Psoas muscle (tissue), 8 donors: ENCODE measurements around the gene BPI. TPM values are rescaled to one million over a fixed set of nuclear protein-coding genes. Genes with fewer than 3 reads are reported as not detected.

Experiments
- ATAC-seq, 4 donors: fragments of 200-7000 bp; cut with Tn5 transposase; one replicate each; pipeline ENCODE4 v1.9.1; 2020; ENCODE audit warnings: moderate library complexity in 3 of 4, mild to moderate bottlenecking in 2 of 4
- DNase-seq, 2 donors: peaks; one replicate each; pipeline ENCODE4 v3.0.0-alpha.2; 2020
- H3K27ac ChIP-seq: fragments of 200-600 bp; one replicate; pipeline ENCODE4 v1.8.0; 2022
- H3K27me3 ChIP-seq, 3 donors: fragments of 200-600 bp in 1 of 3; one replicate each; pipeline versions ENCODE4 v1.6.1 to v1.8.0; 2013 to 2022; ENCODE audit warnings: low read length in 2 of 3, mild to moderate bottlenecking in 2 of 3, moderate library complexity in 1 of 3; ENCODE audit not compliant: insufficient read depth in 3 of 3
- H3K36me3 ChIP-seq, 2 donors: fragments of 200-600 bp in 1 of 2; one replicate each; pipeline versions ENCODE4 v1.6.1 to v1.8.0; 2013 to 2022; ENCODE audit warnings: low read depth in 1 of 2, mild to moderate bottlenecking in 1 of 2, moderate library complexity in 1 of 2; ENCODE audit not compliant: insufficient read depth in 1 of 2
- H3K4me1 ChIP-seq: fragments of 200-600 bp; one replicate; pipeline ENCODE4 v1.8.0; 2022
- H3K4me3 ChIP-seq: fragments of 200-600 bp; one replicate; pipeline ENCODE4 v1.8.0; 2022; ENCODE audit warnings: mild to moderate bottlenecking
- H3K9me3 ChIP-seq: fragments of 200-600 bp; one replicate; pipeline ENCODE4 v1.8.0; 2022
- CTCF ChIP-seq: fragments of 200-600 bp; IDR thresholded peaks from one replicate; pipeline ENCODE4 v1.8.0; 2022; ENCODE audit warnings: antibody characterized with exemption
- WGBS, 3 donors: extraction: QIAGEN DNeasy Blood & Tissue Kit; methylation state at CpG; one replicate each; pipeline versions ENCODE4 v1.1.6 to v1.1.7; 2013; 5-methylcytosine and 5-hydroxymethylcytosine counted together
- intact Hi-C, 2 donors: fragments of 100-400 bp; cut with DNase I; formaldehyde crosslinking; loops; one replicate each; pipeline versions ENCODE4 v1.11.0 to v1.14.2; 2022
- polyA plus RNA-seq, 3 donors: library from polyadenylated mRNA; stranded (reverse); fragments of 200-250 nt; gene quantifications; one replicate each; pipeline ENCODE4 v1.2.3, GENCODE V29; 2013
- total RNA-seq, 4 donors: library from RNA; stranded (reverse); fragmentation: NEBNext Ultra II Directional in 2 of 4; extraction: Animal tissue kit (Norgen Biotek cat#: 25700) in 2 of 4; gene quantifications; one replicate each; pipeline versions ENCODE4 v1.2.1 to v1.2.4, GENCODE V29; 2021 to 2023
- donor health status: healthy with polysubstance abuse.
- donor health status: DM: no; HTN: no; CAD: no; lungs with moderate emphysema.
- donor health status: Bipolar disorder and iron deficiency.
- donor health status: healthy.
- donor health status: DM: yes; HTN: yes; CAD: no.
- donor health status: DM: no; HTN: no; CAD: no.
- donor health status: DM: no; HTN: no; CAD: no.
- donor health status: DM: yes; HTN: yes; CAD: no.

BPI gene
- total and polyA plus RNA-seq, 7 donors: 0.06 to 0.49 (median 0.41) TPM; not detected in 4

GRCh38 chr20:38262931-38263330 is 41.0 kb upstream of the BPI start:
- WGBS, 3 donors: 80 to 83% (median 82%) methylated on average over 6 of the region's 6 CpGs
- TF ChIP-seq CTCF: no peak

GRCh38 chr20:38266426-38266825 is 37.5 kb upstream of the BPI start:
- H3K27ac ChIP-seq: no peak overlapping the region
- no peak for DNase-seq
- intact Hi-C loops: no loop called here
- peaks cover 0 to 22% (median 0%) of the 10 kb centered on the region in 3 donors for H3K27me3 ChIP-seq
- no peak for ATAC-seq
- H3K9me3 ChIP-seq: no peaks in the 10 kb centered on the region
- no peaks in the 10 kb centered on the region for H3K4me1 ChIP-seq
- H3K36me3 ChIP-seq: no peaks in the 10 kb centered on the region
- no peak for TF ChIP-seq CTCF
- H3K4me3 ChIP-seq: no peak overlapping the region
- WGBS, 3 donors: 83 to 92% (median 88%) methylated on average over 2 of the region's 2 CpGs

More at GRCh38 chr20:38262931-38263330, 41.0 kb upstream of the BPI start:
- H3K36me3 ChIP-seq: no peaks in the 10 kb centered on the region
- DNase-seq (no peak), ATAC-seq (no peak)
- H3K27me3 ChIP-seq: peaks cover 0 to 34% (median 10%) of the 10 kb centered on the region in 3 donors
- no peaks in the 10 kb centered on the region for H3K4me1 ChIP-seq
- no peaks in the 10 kb centered on the region for H3K9me3 ChIP-seq
- H3K27ac ChIP-seq: no peak overlapping the region
- no peak overlapping the region for H3K4me3 ChIP-seq
- intact Hi-C loops: no loop called here

- DNase-seq (no peak), ATAC-seq (no peak)
- no peak for TF ChIP-seq CTCF
- Histone ChIP-seq H3K4me3 (no peak overlapping the region), H3K27ac (no peak overlapping the region), H3K9me3 (no peaks in the 10 kb centered on the region), H3K27me3 (peaks cover 0 to 16% (median 0%) of the 10 kb centered on the region in 3 donors), H3K36me3 (no peaks in the 10 kb centered on the region), H3K4me1 (no peaks in the 10 kb centered on the region)
- intact Hi-C loops: no loop called here
- WGBS, 3 donors: 53 to 80% (median 55%) methylated on average over 2 of the region's 2 CpGs
Measured at GRCh38 chr20:38267296-38267695, 36.7 kb upstream of the BPI start.

- WGBS, 3 donors: 66 to 70% (median 68%) methylated on average over 5 of the region's 5 CpGs
- Histone ChIP-seq H3K27me3 (peaks cover 0 to 16% (median 0%) of the 10 kb centered on the region in 3 donors), H3K4me1 (no peaks in the 10 kb centered on the region), H3K9me3 (no peaks in the 10 kb centered on the region), H3K4me3 (no peak overlapping the region), H3K27ac (no peak overlapping the region), H3K36me3 (no peaks in the 10 kb centered on the region)
- no peak for ATAC-seq
- intact Hi-C loops: no loop called here
- DNase-seq: no peak
- TF ChIP-seq CTCF: no peak
Measured at GRCh38 chr20:38267901-38268514, 35.9 kb upstream of the BPI start.

- ATAC-seq: no peak
- H3K4me3 ChIP-seq: no peak overlapping the region
- no peaks in the 10 kb centered on the region for H3K4me1 ChIP-seq
- DNase-seq: no peak
- H3K27ac ChIP-seq: no peak overlapping the region
- H3K36me3 ChIP-seq: no peaks in the 10 kb centered on the region
- H3K9me3 ChIP-seq: no peaks in the 10 kb centered on the region
- WGBS, 3 donors: 93 to 97% (median 96%) methylated on average over 3 of the region's 3 CpGs
- TF ChIP-seq CTCF: no peak
- H3K27me3 ChIP-seq: peaks cover 0 to 11% (median 0%) of the 10 kb centered on the region in 3 donors
- intact Hi-C loops: no loop called here
Measured at GRCh38 chr20:38269040-38269439, 34.9 kb upstream of the BPI start.
